KMS-11 (cell line): ENCODE measurements around the gene TMEM80.
"Not testable (repeated sequence)": the region's sequence is repeated elsewhere in the genome, so short reads cannot be mapped to it uniquely, and the experiment has no call there.

ENCODE experiments used
- H2AFZ ChIP-seq: fragments of 200-600 bp; sonication (generic); 2 replicates; pipeline ENCODE4 v1.6.1; 2016; ENCODE audit warnings: antibody characterized with exemption, mixed run types, low read depth
- H3K27ac ChIP-seq: fragments of 200-600 bp; sonication (generic); 2 replicates; pipeline ENCODE4 v1.6.1; 2016; ENCODE audit warnings: mild to moderate bottlenecking, mixed run types
- H3K27me3 ChIP-seq: fragments of 200-600 bp; sonication (generic); 2 replicates; pipeline ENCODE4 v1.6.1; 2017; ENCODE audit warnings: mild to moderate bottlenecking, low read depth, mixed run types, moderate library complexity; ENCODE audit not compliant: insufficient read depth
- H3K36me3 ChIP-seq: fragments of 200-600 bp; sonication (generic); 2 replicates; pipeline ENCODE4 v1.6.1; 2017; ENCODE audit warnings: mild to moderate bottlenecking, mixed run types; ENCODE audit not compliant: insufficient read depth
- H3K4me1 ChIP-seq: fragments of 200-600 bp; sonication (generic); 2 replicates; pipeline ENCODE4 v1.6.1; 2016; ENCODE audit warnings: mild to moderate bottlenecking, low read depth, mixed run types; ENCODE audit not compliant: poor library complexity, severe bottlenecking
- H3K4me2 ChIP-seq: fragments of 200-600 bp; sonication (generic); 2 replicates; pipeline ENCODE4 v1.7.0; 2016; ENCODE audit warnings: mild to moderate bottlenecking, mixed run types
- H3K4me3 ChIP-seq: fragments of 200-600 bp; sonication (generic); IDR thresholded peaks from 2 replicates; pipeline ENCODE4 v1.6.1; 2017; ENCODE audit warnings: low read depth, low read length, mixed read lengths; ENCODE audit not compliant: insufficient read depth
- H3K79me2 ChIP-seq: fragments of 200-600 bp; sonication (generic); 2 replicates; pipeline ENCODE4 v1.6.1; 2016; ENCODE audit warnings: low read depth, mixed run types; ENCODE audit not compliant: insufficient read depth
- H3K9ac ChIP-seq: fragments of 200-600 bp; sonication (generic); 2 replicates; pipeline ENCODE4 v1.6.1; 2016; ENCODE audit warnings: mild to moderate bottlenecking, mixed run types
- H4K20me1 ChIP-seq: fragments of 200-600 bp; sonication (generic); 2 replicates; pipeline ENCODE4 v1.6.1; 2016; ENCODE audit warnings: mild to moderate bottlenecking, mixed run types; ENCODE audit not compliant: insufficient read depth
- CTCF ChIP-seq: fragments of 200-600 bp; sonication (generic); conservative IDR thresholded peaks from 2 replicates; pipeline ENCODE4 v1.6.1; 2017; ENCODE audit warnings: low read depth, mild to moderate bottlenecking, antibody characterized with exemption, low read length, moderate library complexity, mixed read lengths

TMEM80 gene

GRCh38 chr11:695538-696248 lies at the start of gene TMEM80:
TMEM80 (plus strand) TSS chr11:695816; CDS start chr11:695828, 12 bp downstream.
- Histone ChIP-seq H3K9ac (peak within 1 kb of the TSS; percentile 99), H3K27me3 (no peaks in the 10 kb centered on the region), H3K4me2 (peak within 1 kb of the TSS; percentile 71), H3K36me3 (no peaks in the 10 kb centered on the region), H2AFZ (peak within 1 kb of the TSS; percentile 74), H3K4me1 (peaks cover 29% of the 10 kb centered on the region), H3K79me2 (peaks cover 49% of the 10 kb centered on the region), H3K27ac (peak within 1 kb of the TSS; percentile 100), H3K4me3 (no peak within 1 kb of the TSS), H4K20me1 (no peaks in the 10 kb centered on the region)
- no peak for TF ChIP-seq CTCF

GRCh38 chr11:646214-646613 lies 49.4 kb upstream of the TMEM80 start:
- no peaks in the 10 kb centered on the region for H3K27me3 ChIP-seq
- H3K36me3 ChIP-seq, result no peaks in the 10 kb centered on the region
- no peak overlapping the region for H2AFZ ChIP-seq
- no peak overlapping the region for H3K4me3 ChIP-seq
- H4K20me1 ChIP-seq, result no peaks in the 10 kb centered on the region
- no peak for TF ChIP-seq CTCF
- H3K79me2 ChIP-seq, result no peaks in the 10 kb centered on the region
- peaks cover 49% of the 10 kb centered on the region for H3K4me1 ChIP-seq
- H3K4me2 ChIP-seq, result peak overlapping the region; percentile 58; the same call in 1 of the 2 replicates
- H3K27ac ChIP-seq, result peak overlapping the region; percentile 83
- 0 out of 2 replicates have a peak overlapping the region, but pooled peaks have one; percentile 4 for H3K9ac ChIP-seq

GRCh38 chr11:647672-648158 lies 47.9 kb upstream of the TMEM80 start:
- not testable (repeated sequence) for H3K36me3 ChIP-seq

GRCh38 chr11:650482-650881 lies 45.1 kb upstream of the TMEM80 start:
- Histone ChIP-seq H3K27me3 (no peaks in the 10 kb centered on the region), H3K4me1 (peaks cover 22% of the 10 kb centered on the region), H4K20me1 (no peaks in the 10 kb centered on the region), H3K36me3 (no peaks in the 10 kb centered on the region), H3K9ac (no peak overlapping the region), H3K79me2 (no peaks in the 10 kb centered on the region), H3K4me2 (no peak overlapping the region), H2AFZ (no peak overlapping the region), H3K4me3 (no peak overlapping the region), H3K27ac (no peak overlapping the region)
- TF ChIP-seq CTCF, result no peak

More at GRCh38 chr11:647672-648158, 47.9 kb upstream of the TMEM80 start:
- H3K9ac ChIP-seq, H4K20me1 ChIP-seq, H3K4me3 ChIP-seq, H3K79me2 ChIP-seq, H3K4me2 ChIP-seq, H2AFZ ChIP-seq, H3K27me3 ChIP-seq: not testable (repeated sequence)
- H3K27ac ChIP-seq, result peak overlapping the region; percentile 83; the same call in 1 of the 2 replicates
- peaks cover 49% of the 10 kb centered on the region for H3K4me1 ChIP-seq

- H3K4me2 ChIP-seq, H3K79me2 ChIP-seq, H3K4me3 ChIP-seq, H3K4me1 ChIP-seq, H3K9ac ChIP-seq, H3K27ac ChIP-seq, H3K36me3 ChIP-seq, H2AFZ ChIP-seq, H3K27me3 ChIP-seq, H4K20me1 ChIP-seq: not testable (repeated sequence)
Observed at GRCh38 chr11:653136-653535, 42.5 kb upstream of the TMEM80 start.
